CD4-positive, alpha-beta T cell treated with Interleukin-17A for 1 hour (primary cell): ENCODE measurements around the gene SLC35E4.
"Not testable (repeated sequence)": the region's sequence is repeated elsewhere in the genome, so short reads cannot be mapped to it uniquely, and the experiment has no call there.

Source experiments
- DNase-seq: peaks from one replicate; pipeline ENCODE4 v3.0.0-alpha.2; 2020

SLC35E4 gene

GRCh38 chr22:30612789-30613188 lies 22.8 kb upstream of the SLC35E4 start:
- no peak for DNase-seq

DNA sequence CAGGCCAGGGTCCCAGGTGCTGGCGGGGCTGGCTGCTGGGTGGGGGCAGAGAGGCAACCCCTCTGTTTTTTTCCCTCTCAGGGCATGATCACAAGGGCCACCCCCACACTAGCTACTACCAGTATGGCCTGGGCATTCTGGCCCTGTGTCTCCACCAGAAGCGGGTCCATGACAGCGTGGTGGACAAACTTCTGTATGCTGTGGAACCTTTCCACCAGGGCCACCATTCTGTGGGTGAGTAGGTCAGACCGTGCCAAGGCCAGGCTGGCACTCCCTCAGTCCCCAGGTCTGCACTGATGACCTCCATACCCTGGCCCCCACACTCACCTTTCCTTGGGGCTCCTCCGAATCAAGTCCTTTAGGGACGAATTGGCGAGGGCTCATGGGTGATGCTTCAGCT lies 21.3 kb upstream of the SLC35E4 start:
- DNase-seq: no peak

DNA sequence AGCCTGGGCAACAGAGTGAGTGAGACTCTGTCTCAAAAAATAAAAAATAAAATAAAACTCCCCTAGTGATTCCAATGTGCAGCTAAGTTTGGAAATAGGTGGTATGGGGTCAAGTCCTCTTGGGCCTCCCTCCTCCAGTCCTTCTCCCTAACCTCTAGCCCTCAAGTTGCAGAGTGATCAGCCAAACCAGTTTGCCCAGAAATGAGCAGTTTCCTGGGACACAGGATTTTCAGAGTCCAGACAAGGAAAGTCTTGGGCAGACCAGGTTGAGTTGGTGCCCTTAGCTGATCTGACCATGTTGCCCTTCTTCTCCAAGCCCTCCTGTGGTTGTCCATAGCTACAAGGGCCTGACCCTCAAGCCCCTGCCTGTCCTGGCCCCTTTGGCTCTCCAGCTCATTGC lies 20.7 kb upstream of the SLC35E4 start:
- DNase-seq: no peak

GRCh38 chr22:30615543-30615954 lies 20.0 kb upstream of the SLC35E4 start:
- DNase-seq: no peak

- DNase-seq: no peak
Observed at GRCh38 chr22:30617819-30618218, 17.8 kb upstream of the SLC35E4 start.

DNA sequence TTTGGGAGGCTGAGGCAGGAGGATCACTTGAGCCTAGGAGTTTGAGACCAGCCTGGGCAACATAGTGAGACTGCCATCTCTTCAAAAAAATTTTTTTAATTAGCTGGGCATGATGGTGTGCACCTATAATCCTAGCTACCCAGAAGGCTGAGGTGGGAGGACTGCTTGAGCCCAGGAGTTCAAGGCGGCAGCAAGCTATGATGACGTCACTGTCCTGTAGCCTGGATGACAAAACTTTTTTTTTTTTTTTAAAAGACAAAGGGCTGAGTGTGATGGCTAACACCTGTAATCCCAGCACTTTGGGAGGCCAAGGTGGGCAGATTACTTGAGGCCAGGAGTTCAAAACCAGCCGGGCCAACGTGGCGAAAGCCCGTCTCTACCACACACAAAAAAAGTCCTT lies 15.7 kb upstream of the SLC35E4 start:
- DNase-seq: not testable (repeated sequence)

DNA sequence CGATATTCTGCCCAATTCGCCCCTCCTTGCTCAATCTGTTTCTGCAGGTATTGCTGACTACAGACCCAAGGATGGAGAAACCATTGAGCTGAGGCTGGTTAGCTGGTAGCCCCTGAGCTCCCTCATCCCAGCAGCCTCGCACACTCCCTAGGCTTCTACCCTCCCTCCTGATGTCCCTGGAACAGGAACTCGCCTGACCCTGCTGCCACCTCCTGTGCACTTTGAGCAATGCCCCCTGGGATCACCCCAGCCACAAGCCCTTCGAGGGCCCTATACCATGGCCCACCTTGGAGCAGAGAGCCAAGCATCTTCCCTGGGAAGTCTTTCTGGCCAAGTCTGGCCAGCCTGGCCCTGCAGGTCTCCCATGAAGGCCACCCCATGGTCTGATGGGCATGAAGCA lies 9.2 kb upstream of the SLC35E4 start:
- DNase-seq: no peak

DNA sequence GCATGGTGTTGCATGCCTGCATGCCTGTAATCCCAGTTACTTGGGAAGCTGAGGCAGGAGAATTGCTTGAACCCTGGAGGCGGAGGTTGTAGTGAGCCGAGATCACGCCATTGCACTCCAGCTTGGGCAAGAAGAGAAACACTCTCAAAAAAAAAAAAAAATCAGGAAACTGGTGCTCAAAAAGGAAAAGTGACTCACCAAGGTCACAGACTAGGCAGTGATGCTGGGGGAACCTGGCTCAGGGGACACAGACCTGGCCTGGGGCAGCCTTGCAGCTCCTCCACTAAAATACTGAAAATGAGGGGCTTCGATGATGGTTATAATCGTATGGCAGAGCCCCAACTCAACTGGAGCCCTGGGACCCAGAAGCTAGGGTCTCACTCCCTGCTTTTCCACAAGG lies 8.1 kb upstream of the SLC35E4 start:
- no peak for DNase-seq

DNA sequence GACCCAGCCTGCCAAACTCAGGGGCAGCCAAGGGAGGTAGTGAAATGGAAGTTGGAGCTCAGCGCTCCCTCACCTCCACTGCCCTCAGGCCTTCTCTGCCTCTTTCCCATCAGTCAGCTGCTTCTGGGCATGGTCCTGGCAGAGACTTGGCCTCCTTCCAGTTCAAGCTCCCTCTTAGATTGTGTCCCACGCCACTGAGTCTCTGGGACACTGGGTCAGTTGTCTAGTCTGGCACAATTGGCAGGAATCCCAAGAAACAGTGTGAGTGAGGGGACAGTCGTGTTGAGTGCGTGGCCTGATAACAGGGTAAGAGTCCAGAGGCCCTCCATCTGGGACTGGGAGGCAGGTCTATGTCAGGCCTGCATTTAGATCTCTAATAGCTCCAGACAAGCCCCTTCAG lies 7.1 kb upstream of the SLC35E4 start:
- no peak for DNase-seq

- DNase-seq: not testable (repeated sequence)
Observed at GRCh38 chr22:30631469-30631868, 4.1 kb upstream of the SLC35E4 start.

DNA sequence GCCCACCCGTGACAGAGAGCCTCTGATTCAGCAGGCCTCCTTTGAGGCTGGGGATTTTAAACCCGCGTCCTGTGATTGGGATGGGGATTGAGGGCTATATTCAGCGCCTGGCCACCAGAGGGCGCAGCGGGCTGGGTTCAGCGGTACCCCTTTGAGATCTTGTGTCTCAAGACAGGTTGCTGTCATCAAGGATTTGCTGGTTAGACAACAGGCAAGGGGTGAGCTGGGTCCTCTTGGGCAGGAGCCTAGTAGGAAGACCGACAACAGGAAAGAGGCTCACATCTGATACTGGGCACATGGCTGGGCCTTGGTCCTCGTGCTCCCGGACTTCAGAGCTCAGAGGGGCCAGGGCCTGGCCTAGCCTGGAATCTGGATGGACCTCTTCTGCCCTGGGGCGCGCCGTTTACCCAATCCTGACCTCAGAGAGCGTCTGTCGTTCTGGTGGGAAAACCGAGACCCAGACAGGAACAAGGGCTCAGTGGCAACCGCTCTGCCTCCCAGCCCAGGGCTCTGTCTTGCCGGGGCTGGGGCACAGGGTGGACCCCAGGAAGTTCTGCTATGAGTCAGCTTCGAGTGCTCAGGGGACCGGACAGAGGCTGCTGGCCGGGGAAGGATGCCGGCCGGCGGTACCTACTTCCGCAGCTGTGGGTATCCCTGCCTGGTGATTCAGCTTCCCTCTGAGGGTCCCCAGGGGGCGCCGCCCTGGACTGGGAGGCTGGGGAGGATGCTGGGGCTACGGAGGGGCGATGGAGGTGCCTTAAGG lies 929 bp upstream of the SLC35E4 start:
- DNase-seq: peak; percentile 91

- DNase-seq: peak; percentile 9
Observed at GRCh38 chr22:30636226-30637077, 871 bp downstream of the SLC35E4 start.

- peak; percentile 2 for DNase-seq
Observed at GRCh38 chr22:30637701-30638114, 2.1 kb downstream of the SLC35E4 start.

GRCh38 chr22:30640361-30640760 lies 4.8 kb downstream of the SLC35E4 start:
- no peak for DNase-seq

GRCh38 chr22:30640839-30641430 lies 5.4 kb downstream of the SLC35E4 start:
- no peak for DNase-seq

GRCh38 chr22:30643055-30643875 lies 7.7 kb downstream of the SLC35E4 start:
- no peak for DNase-seq

DNA sequence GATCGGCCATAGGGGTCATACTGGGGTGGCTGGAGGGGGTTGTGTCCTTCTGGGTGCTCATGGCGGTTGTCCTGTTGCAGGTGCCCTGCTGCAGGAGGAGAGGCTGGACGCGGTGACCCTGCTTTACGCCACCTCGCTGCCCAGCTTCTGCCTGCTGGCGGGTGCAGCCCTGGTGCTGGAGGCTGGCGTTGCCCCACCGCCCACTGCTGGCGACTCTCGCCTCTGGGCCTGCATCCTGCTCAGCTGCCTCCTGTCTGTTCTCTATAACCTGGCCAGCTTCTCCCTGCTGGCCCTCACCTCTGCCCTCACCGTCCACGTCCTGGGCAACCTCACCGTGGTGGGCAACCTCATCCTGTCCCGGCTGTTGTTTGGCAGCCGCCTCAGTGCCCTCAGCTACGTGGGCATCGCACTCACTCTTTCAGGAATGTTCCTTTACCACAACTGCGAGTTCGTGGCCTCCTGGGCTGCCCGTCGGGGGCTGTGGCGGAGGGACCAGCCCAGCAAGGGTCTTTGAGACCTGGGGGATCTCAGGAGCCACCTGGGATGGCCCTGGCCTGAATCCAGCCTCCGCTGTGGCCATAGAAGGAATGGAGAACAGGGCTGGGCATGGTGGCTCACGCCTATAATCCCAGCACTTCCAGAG lies 11.1 kb downstream of the SLC35E4 start:
- no peak for DNase-seq

GRCh38 chr22:30647536-30647935 lies 12.0 kb downstream of the SLC35E4 start:
- no peak for DNase-seq

GRCh38 chr22:30648825-30649224 lies 13.2 kb downstream of the SLC35E4 start:
- no peak for DNase-seq

GRCh38 chr22:30649430-30650007 lies 13.9 kb downstream of the SLC35E4 start:
- peak; percentile 59 for DNase-seq

DNA sequence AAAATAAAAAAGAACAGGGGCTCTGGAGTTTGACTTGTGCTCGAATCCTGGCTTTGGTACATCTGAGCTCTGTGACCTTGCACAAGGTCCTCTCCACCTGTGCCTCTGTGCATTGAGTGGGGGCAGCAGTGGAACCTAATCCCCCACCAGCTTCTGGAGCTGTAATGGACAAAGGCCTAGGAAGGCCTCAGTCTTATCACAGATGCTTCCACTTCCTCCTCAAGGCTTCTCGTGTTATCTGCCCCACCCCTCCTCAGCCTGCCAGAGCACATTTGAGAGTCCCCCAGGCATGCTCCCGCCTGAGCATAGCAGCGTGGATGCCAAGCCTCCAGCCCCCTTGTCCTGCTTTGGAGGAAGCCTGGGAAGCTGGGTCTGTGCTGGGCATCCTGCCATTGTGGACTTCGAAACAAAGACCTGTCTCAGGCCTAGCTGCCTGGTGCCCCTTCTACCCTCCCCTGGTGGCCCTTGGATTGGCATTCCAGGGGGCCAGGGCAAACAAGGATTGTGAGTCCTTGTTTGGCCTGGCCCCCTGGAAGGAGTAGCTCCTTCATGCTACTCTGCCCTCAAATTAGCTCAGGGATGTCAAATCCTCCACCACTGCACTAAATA lies 15.0 kb downstream of the SLC35E4 start:
- no peak for DNase-seq

- no peak for DNase-seq
Observed at GRCh38 chr22:30652852-30653251, 17.3 kb downstream of the SLC35E4 start.
